CD4-positive, CD25-positive, alpha-beta regulatory T cell (primary cell): ENCODE results near the gene FCN1. TPM values are rescaled to one million over a fixed set of nuclear protein-coding genes. Genes with fewer than 3 reads are reported as not detected.

Experiments used
- ATAC-seq, 2 donors: fragments of 150-1000 bp; cut with Tn5 transposase; one replicate each; pipeline ENCODE4 v1.10.0; 2021; ENCODE audit warnings: low read depth in 2 of 2, moderate number of reproducible peaks in 2 of 2, moderate library complexity in 1 of 2
- DNase-seq, 3 donors: peaks; one replicate each; pipeline versions ENCODE4 v3.0.0 to v3.0.0-alpha.2; 2012 to 2022; ENCODE audit warnings: mixed read lengths in 1 of 3
- H3K27ac ChIP-seq: one replicate; pipeline ENCODE4 v1.7.0; 2013; ENCODE audit warnings: mild to moderate bottlenecking, low read length; ENCODE audit not compliant: insufficient read depth, poor library complexity, severe bottlenecking
- H3K27me3 ChIP-seq: one replicate; pipeline ENCODE4 v1.7.0; 2013; ENCODE audit warnings: low read length; ENCODE audit not compliant: control insufficient read depth, insufficient read depth
- H3K36me3 ChIP-seq: one replicate; pipeline ENCODE4 v1.7.0; 2013; ENCODE audit warnings: mild to moderate bottlenecking, low read length, moderate library complexity; ENCODE audit not compliant: control insufficient read depth, insufficient read depth
- H3K4me1 ChIP-seq: 2 replicates; pipeline ENCODE4 v1.7.0; 2013; ENCODE audit warnings: mild to moderate bottlenecking, low read length; ENCODE audit not compliant: insufficient read depth, control insufficient read depth, poor library complexity, severe bottlenecking
- H3K4me3 ChIP-seq: one replicate; pipeline ENCODE4 v1.7.0; 2013; ENCODE audit warnings: low read depth, mild to moderate bottlenecking, low read length, moderate library complexity
- H3K9me3 ChIP-seq, 2 experiments: 1 replicate in 1 of 2; 2 replicates in 1 of 2; pipeline ENCODE4 v1.7.0; 2013; ENCODE audit warnings: low read length in 2 of 2, mild to moderate bottlenecking in 1 of 2, moderate library complexity in 1 of 2; ENCODE audit not compliant: control insufficient read depth in 2 of 2
- H3K27ac Mint-ChIP-seq, 3 donors: one replicate each; pipeline ENCODE4 v1.8.0; 2020 to 2022; ENCODE audit warnings: mild to moderate bottlenecking in 3 of 3, mixed read lengths in 3 of 3, moderate library complexity in 2 of 3
- H3K27me3 Mint-ChIP-seq: one replicate; pipeline ENCODE4 v1.8.0; 2022; ENCODE audit warnings: mild to moderate bottlenecking, mixed read lengths
- H3K36me3 Mint-ChIP-seq: one replicate; pipeline ENCODE4 v1.8.0; 2020; ENCODE audit warnings: mixed read lengths
- H3K4me1 Mint-ChIP-seq, 4 donors: one replicate each; pipeline ENCODE4 v1.8.0; 2020 to 2022; ENCODE audit warnings: mixed read lengths in 4 of 4, mild to moderate bottlenecking in 1 of 4
- H3K4me3 Mint-ChIP-seq, 4 donors: one replicate each; pipeline ENCODE4 v1.8.0; 2020 to 2022; ENCODE audit warnings: mild to moderate bottlenecking in 4 of 4, mixed read lengths in 4 of 4, moderate library complexity in 3 of 4
- H3K9me3 Mint-ChIP-seq, 7 donors: one replicate each; pipeline ENCODE4 v1.8.0; 2020 to 2022; ENCODE audit warnings: mixed read lengths in 7 of 7, mild to moderate bottlenecking in 3 of 7, moderate library complexity in 2 of 7
- polyA plus RNA-seq, 4 donors: library from polyadenylated mRNA; unstranded; fragments of 300-500 nt; fragmentation: Illumina TruSeq; gene quantifications; one replicate each; pipeline ENCODE4 v1.2.3, GENCODE V29; 2021
- total RNA-seq: library from RNA; stranded (reverse); gene quantifications from one replicate; pipeline ENCODE4 v1.2.3, GENCODE V29; 2022

The FCN1 gene
- total and polyA plus RNA-seq, 5 donors from 2014 or later = 0.72 to 7.1 (median 2.1) TPM; not detected in 2

- Histone ChIP-seq H3K27ac (no peak overlapping the region), H3K36me3 (no peaks in the 10 kb centered on the region), H3K27me3 (no peaks in the 10 kb centered on the region), H3K4me3 (no peak overlapping the region), H3K9me3 (no peaks in the 10 kb centered on the region), H3K4me1 (no peaks in the 10 kb centered on the region)
- Mint-ChIP-seq H3K4me1 (no peaks in the 10 kb centered on the region), H3K4me3 (no peak overlapping the region), H3K9me3 (peaks cover 0 to 4% (median 0%) of the 10 kb centered on the region in 7 donors), H3K36me3 (no peaks in the 10 kb centered on the region), H3K27ac (no peak overlapping the region), H3K27me3 (peaks cover 4% of the 10 kb centered on the region)
- no peak for ATAC-seq
- no peak for DNase-seq
Measured at GRCh38 chr9:134877541-134877940, 40.2 kb downstream of the FCN1 start.

GRCh38 chr9:134875371-134875770 lies 42.3 kb downstream of the FCN1 start:
- H3K36me3 Mint-ChIP-seq = no peaks in the 10 kb centered on the region
- no peaks in the 10 kb centered on the region for H3K27me3 Mint-ChIP-seq
- H3K9me3 Mint-ChIP-seq = peaks cover 0 to 7% (median 1%) of the 10 kb centered on the region in 7 donors
- no peak for DNase-seq
- no peaks in the 10 kb centered on the region for H3K27me3 ChIP-seq
- no peaks in the 10 kb centered on the region for H3K9me3 ChIP-seq
- ATAC-seq = no peak
- no peak overlapping the region for H3K4me3 Mint-ChIP-seq
- H3K27ac ChIP-seq = no peak overlapping the region
- no peak overlapping the region for H3K27ac Mint-ChIP-seq
- no peaks in the 10 kb centered on the region for H3K4me1 ChIP-seq
- no peak overlapping the region for H3K4me3 ChIP-seq
- no peaks in the 10 kb centered on the region for H3K4me1 Mint-ChIP-seq
- no peaks in the 10 kb centered on the region for H3K36me3 ChIP-seq

GRCh38 chr9:134872482-134873231 lies 45.1 kb downstream of the FCN1 start:
- Mint-ChIP-seq H3K27ac (no peak overlapping the region), H3K36me3 (no peaks in the 10 kb centered on the region), H3K9me3 (peaks cover 0 to 8% (median 1%) of the 10 kb centered on the region in 7 donors), H3K4me1 (no peaks in the 10 kb centered on the region), H3K27me3 (no peaks in the 10 kb centered on the region), H3K4me3 (no peak overlapping the region)
- Histone ChIP-seq H3K36me3 (no peaks in the 10 kb centered on the region), H3K27me3 (no peaks in the 10 kb centered on the region), H3K4me1 (no peaks in the 10 kb centered on the region), H3K27ac (no peak overlapping the region), H3K9me3 (no peaks in the 10 kb centered on the region), H3K4me3 (no peak overlapping the region)
- ATAC-seq = no peak
- no peak for DNase-seq

- H3K36me3 Mint-ChIP-seq = no peaks in the 10 kb centered on the region
- DNase-seq = no peak
- H3K27ac ChIP-seq = no peak overlapping the region
- no peaks in the 10 kb centered on the region for H3K27me3 Mint-ChIP-seq
- no peak overlapping the region for H3K4me3 ChIP-seq
- H3K36me3 ChIP-seq = no peaks in the 10 kb centered on the region
- H3K9me3 Mint-ChIP-seq = peaks cover 0 to 9% (median 1%) of the 10 kb centered on the region in 7 donors
- no peaks in the 10 kb centered on the region for H3K4me1 ChIP-seq
- no peaks in the 10 kb centered on the region for H3K9me3 ChIP-seq
- no peaks in the 10 kb centered on the region for H3K4me1 Mint-ChIP-seq
- no peak overlapping the region for H3K27ac Mint-ChIP-seq
- H3K27me3 ChIP-seq = no peaks in the 10 kb centered on the region
- H3K4me3 Mint-ChIP-seq = no peak overlapping the region
- no peak for ATAC-seq
Measured at GRCh38 chr9:134871697-134872340, 45.9 kb downstream of the FCN1 start.

GRCh38 chr9:134870746-134871662 lies 46.7 kb downstream of the FCN1 start:
- Histone ChIP-seq H3K4me1 (no peaks in the 10 kb centered on the region), H3K9me3 (no peaks in the 10 kb centered on the region), H3K27ac (no peak overlapping the region), H3K27me3 (no peaks in the 10 kb centered on the region), H3K36me3 (no peaks in the 10 kb centered on the region), H3K4me3 (no peak overlapping the region)
- Mint-ChIP-seq H3K27ac (no peak overlapping the region), H3K9me3 (peaks cover 0 to 9% (median 1%) of the 10 kb centered on the region in 7 donors), H3K36me3 (no peaks in the 10 kb centered on the region), H3K4me1 (no peaks in the 10 kb centered on the region), H3K27me3 (no peaks in the 10 kb centered on the region), H3K4me3 (no peak overlapping the region)
- ATAC-seq (no peak), DNase-seq (no peak)

- H3K36me3 Mint-ChIP-seq = no peaks in the 10 kb centered on the region
- Histone ChIP-seq H3K4me3 (no peak overlapping the region), H3K9me3 (no peaks in the 10 kb centered on the region), H3K27ac (no peak overlapping the region), H3K27me3 (no peaks in the 10 kb centered on the region), H3K36me3 (no peaks in the 10 kb centered on the region), H3K4me1 (no peaks in the 10 kb centered on the region)
- no peak overlapping the region for H3K27ac Mint-ChIP-seq
- peaks cover 0 to 9% (median 1%) of the 10 kb centered on the region in 7 donors for H3K9me3 Mint-ChIP-seq
- no peaks in the 10 kb centered on the region for H3K27me3 Mint-ChIP-seq
- ATAC-seq = no peak
- H3K4me3 Mint-ChIP-seq = no peak overlapping the region
- DNase-seq = no peak
- no peaks in the 10 kb centered on the region for H3K4me1 Mint-ChIP-seq
Measured at GRCh38 chr9:134870301-134870694, 47.4 kb downstream of the FCN1 start.

- H3K9me3 Mint-ChIP-seq = peaks cover 0 to 9% (median 1%) of the 10 kb centered on the region in 7 donors
- Histone ChIP-seq H3K27me3 (no peaks in the 10 kb centered on the region), H3K27ac (no peak overlapping the region), H3K4me1 (no peaks in the 10 kb centered on the region), H3K4me3 (no peak overlapping the region), H3K36me3 (no peaks in the 10 kb centered on the region), H3K9me3 (no peaks in the 10 kb centered on the region)
- no peaks in the 10 kb centered on the region for H3K36me3 Mint-ChIP-seq
- H3K4me3 Mint-ChIP-seq = no peak overlapping the region
- H3K27me3 Mint-ChIP-seq = no peaks in the 10 kb centered on the region
- H3K27ac Mint-ChIP-seq = no peak overlapping the region
- DNase-seq (no peak), ATAC-seq (no peak)
- no peaks in the 10 kb centered on the region for H3K4me1 Mint-ChIP-seq
Measured at GRCh38 chr9:134869554-134870300, 48.0 kb downstream of the FCN1 start.
